ENCODE measurements around the gene LCN6. TPM values are rescaled to one million over a fixed set of nuclear protein-coding genes. Genes with fewer than 3 reads are reported as not detected.

LCN6 gene
- total and polyA plus RNA-seq, 2 of the 13 experiments (the other 11 are each of a cell fraction or from before 2014, with no cell fraction given) = not detected

GRCh38 chr9:136791516-136792276 is 43.4 kb upstream of the LCN6 start (continued):
- TF ChIP-seq GZF1 (CRISPR knock-in tag; IDR thresholded peaks at IDR 0.05) (0 out of 2 replicates have a peak, but pooled peaks have one; percentile 59), ZNF232 (CRISPR knock-in tag; IDR thresholded peaks at IDR 0.05; ENCODE audit: borderline replicate concordance) (peak; percentile 83; the same call in 1 of the 2 replicates), ZNF318 (CRISPR knock-in tag; IDR thresholded peaks at IDR 0.05) (no peak), HHEX (CRISPR knock-in tag; IDR thresholded peaks at IDR 0.05) (no peak), SAP130 (CRISPR knock-in tag; IDR thresholded peaks at IDR 0.05; ENCODE audit: low read depth) (peak; percentile 61), HNRNPUL1 (IDR thresholded peaks at IDR 0.05; ENCODE audit: low read depth, low read length) (no peak), AGO1 (IDR thresholded peaks at IDR 0.05; ENCODE audit: low read depth, low read length, poor library complexity, severe bottlenecking) (peak; percentile 62), ZNF441 (CRISPR knock-in tag; IDR thresholded peaks at IDR 0.05; ENCODE audit: borderline replicate concordance) (0 out of 2 replicates have a peak, but pooled peaks have one; percentile 12), STAG1 (CRISPR knock-in tag; IDR thresholded peaks at IDR 0.05) (peak; percentile 55), CCAR2 (optimal IDR thresholded peaks at IDR 0.05; ENCODE audit: low read depth, low read length) (no peak), ZNF274 (CRISPR knock-in tag; IDR thresholded peaks at IDR 0.05) (0 out of 2 replicates have a peak, but pooled peaks have one; percentile 13), ZNF580 (CRISPR knock-in tag; IDR thresholded peaks at IDR 0.05; ENCODE audit: borderline replicate concordance, low read depth) (no peak), CHCHD3 (CRISPR knock-in tag; IDR thresholded peaks at IDR 0.05) (peak; percentile 21; the same call in 1 of the 2 replicates), NFE2L1 (CRISPR knock-in tag; IDR thresholded peaks at IDR 0.05; ENCODE audit: borderline replicate concordance) (0 out of 2 replicates have a peak, but pooled peaks have one; percentile 18), NR0B2 (CRISPR knock-in tag; IDR thresholded peaks at IDR 0.05) (no peak; the same call in 1 of the 2 replicates), TRIM22 (IDR thresholded peaks at IDR 0.05) (no peak), SALL1 (CRISPR knock-in tag; IDR thresholded peaks at IDR 0.05) (no peak), IRF1 (CRISPR knock-in tag; IDR thresholded peaks at IDR 0.05; ENCODE audit: low read depth) (0 out of 2 replicates have a peak, but pooled peaks have one; percentile 44)
